Fibroblast of villous mesenchyme (primary cell): ENCODE data around the gene OR2AT4. TPM values are rescaled to one million over a fixed set of nuclear protein-coding genes. Genes with fewer than 3 reads are reported as not detected.

Experiments used
- DNase-seq: peaks from one replicate; pipeline ENCODE4 v3.0.0-alpha.2; 2010; ENCODE audit warnings: low read depth
- H3K4me3 ChIP-seq: 2 replicates; pipeline ENCODE4 v1.5.1; 2011; ENCODE audit warnings: low read depth, mild to moderate bottlenecking, low read length
- total RNA-seq: library from RNA; depleted of rRNA; stranded (reverse); fragments of >200 nt; gene quantifications from 2 replicates; pipeline ENCODE4 v1.2.3, GENCODE V29; 2012
- TF ChIP-seq, protein P1 (sequence below): IDR thresholded peaks from 2 replicates; pipeline ENCODE4 v1.5.1; 2012; ENCODE audit warnings: low read depth, mild to moderate bottlenecking, low read length; ENCODE audit not compliant: insufficient read depth

The OR2AT4 gene
- total RNA-seq, 1 donor: not detected

DNA sequence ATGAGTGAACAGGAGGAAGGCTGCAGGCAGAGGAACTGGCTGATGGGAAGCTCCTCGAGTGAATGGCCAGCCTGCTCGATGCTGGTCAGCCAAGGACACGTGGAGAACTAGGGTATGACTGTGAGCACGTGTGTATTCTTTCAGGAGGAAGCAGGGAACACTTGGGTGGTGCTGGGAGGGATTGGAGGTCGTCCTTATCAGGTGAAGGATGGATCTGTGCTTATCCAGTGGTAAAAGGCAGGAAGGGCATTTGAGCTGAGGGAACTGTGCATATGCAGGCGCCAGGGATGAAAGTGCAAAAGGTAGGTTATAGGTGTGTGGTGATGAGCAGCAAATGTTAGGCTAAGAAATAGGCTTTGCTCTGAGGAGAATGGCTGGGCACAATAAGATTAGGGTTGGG, 44.5 kb upstream of the OR2AT4 start:
- no peak for DNase-seq
- TF ChIP-seq, protein P1, sequence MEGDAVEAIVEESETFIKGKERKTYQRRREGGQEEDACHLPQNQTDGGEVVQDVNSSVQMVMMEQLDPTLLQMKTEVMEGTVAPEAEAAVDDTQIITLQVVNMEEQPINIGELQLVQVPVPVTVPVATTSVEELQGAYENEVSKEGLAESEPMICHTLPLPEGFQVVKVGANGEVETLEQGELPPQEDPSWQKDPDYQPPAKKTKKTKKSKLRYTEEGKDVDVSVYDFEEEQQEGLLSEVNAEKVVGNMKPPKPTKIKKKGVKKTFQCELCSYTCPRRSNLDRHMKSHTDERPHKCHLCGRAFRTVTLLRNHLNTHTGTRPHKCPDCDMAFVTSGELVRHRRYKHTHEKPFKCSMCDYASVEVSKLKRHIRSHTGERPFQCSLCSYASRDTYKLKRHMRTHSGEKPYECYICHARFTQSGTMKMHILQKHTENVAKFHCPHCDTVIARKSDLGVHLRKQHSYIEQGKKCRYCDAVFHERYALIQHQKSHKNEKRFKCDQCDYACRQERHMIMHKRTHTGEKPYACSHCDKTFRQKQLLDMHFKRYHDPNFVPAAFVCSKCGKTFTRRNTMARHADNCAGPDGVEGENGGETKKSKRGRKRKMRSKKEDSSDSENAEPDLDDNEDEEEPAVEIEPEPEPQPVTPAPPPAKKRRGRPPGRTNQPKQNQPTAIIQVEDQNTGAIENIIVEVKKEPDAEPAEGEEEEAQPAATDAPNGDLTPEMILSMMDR: no peak
- H3K4me3 ChIP-seq: no peak overlapping the region

DNA sequence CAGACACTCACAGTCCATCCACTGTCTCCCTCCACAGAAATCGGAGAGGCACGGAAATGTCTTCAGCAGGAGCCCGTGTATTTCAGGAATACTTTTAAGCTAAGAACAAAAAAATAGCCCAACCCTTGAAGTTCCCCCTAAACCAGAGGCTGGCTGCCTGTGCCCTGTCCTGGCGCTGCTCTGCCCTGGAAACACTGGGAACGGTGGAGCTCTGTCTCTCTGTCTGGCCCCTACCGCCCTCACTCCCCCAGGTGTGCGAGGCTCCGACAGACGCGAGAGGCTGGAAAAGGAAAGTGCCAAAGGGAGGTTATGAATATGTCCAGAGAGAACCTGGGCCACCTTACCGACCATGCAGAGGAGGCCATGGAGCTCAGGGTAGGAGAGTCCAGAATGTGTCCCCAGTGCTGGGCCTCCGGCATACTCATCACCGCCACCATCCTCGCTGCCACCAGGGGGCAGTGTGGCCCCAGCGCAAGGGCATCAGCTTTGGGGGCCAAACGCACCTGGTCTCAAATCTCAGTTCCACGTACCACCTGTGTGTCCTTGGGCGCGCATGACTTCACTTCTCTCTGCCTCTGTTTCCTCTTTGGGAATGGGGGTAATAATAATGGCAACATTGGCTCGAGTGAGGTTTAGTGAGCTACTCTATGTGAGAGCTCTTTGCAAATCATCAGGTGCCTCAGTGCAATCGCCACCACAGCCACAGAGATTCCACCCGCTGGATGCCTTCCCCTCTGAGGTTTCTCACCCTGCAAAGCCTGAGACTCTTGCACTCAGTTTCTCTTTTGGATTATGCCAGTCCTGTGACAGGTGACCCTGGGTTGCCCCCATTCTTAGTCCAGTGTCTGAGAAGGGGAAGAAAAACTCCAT, 43.8 kb upstream of the OR2AT4 start:
- TF ChIP-seq, protein P1: peak; percentile 90
- DNase-seq: peak; percentile 27
- no peak overlapping the region for H3K4me3 ChIP-seq

DNA sequence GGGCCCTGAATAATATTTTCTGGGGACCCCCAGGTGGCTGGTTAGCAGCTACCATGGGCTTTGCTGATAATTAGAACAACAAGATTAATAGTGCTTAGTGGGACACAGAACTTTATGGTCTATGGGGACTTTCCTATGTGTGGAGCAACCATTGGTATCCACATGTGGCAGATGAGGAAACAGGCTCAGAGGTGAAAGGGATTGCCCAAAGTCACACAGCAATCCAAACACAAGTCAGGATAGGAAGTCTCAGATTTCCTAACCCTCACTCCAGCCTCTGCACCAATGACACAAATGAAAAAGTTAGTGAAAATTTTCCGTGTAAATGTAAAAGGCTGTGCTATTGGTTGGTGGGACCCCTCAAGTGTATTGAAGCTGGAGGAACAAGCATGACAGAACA, 39.0 kb upstream of the OR2AT4 start:
- TF ChIP-seq, protein P1: no peak
- H3K4me3 ChIP-seq: no peak overlapping the region
- DNase-seq: peak; percentile 7

- no peak overlapping the region for H3K4me3 ChIP-seq
- TF ChIP-seq, protein P1: no peak
- no peak for DNase-seq
Observed at GRCh38 chr11:75135021-75135650, 38.5 kb upstream of the OR2AT4 start.

- no peak for DNase-seq
- H3K4me3 ChIP-seq: no peak overlapping the region
- TF ChIP-seq, protein P1: no peak
Observed at GRCh38 chr11:75133976-75134375, 37.3 kb upstream of the OR2AT4 start.

GRCh38 chr11:75132080-75132479, 35.4 kb upstream of the OR2AT4 start:
- no peak for DNase-seq
- TF ChIP-seq, protein P1: no peak
- H3K4me3 ChIP-seq: no peak overlapping the region

- H3K4me3 ChIP-seq: no peak overlapping the region
- TF ChIP-seq, protein P1: no peak
- DNase-seq: no peak
Observed at GRCh38 chr11:75126564-75126963, 29.9 kb upstream of the OR2AT4 start.
